Left lobe of liver (tissue), 2 donors: ENCODE results near the gene ADAMTS16. TPM values are rescaled to one million over a fixed set of nuclear protein-coding genes. Genes with fewer than 3 reads are reported as not detected.
"Not testable (repeated sequence)": the region's sequence is repeated elsewhere in the genome, so short reads cannot be mapped to it uniquely, and the experiment has no call there.

ENCODE experiments used
- ATAC-seq: fragments of 200-7000 bp; cut with Tn5 transposase; one replicate; pipeline ENCODE4 v1.9.1; 2020; ENCODE audit warnings: mild to moderate bottlenecking, moderate library complexity
- DNase-seq: peaks from one replicate; pipeline ENCODE4 v3.0.0-alpha.2; 2020; ENCODE audit warnings: low spot score
- total RNA-seq: library from RNA; stranded (reverse); gene quantifications from one replicate; pipeline ENCODE4 v1.2.1, GENCODE V29; 2021
- donor health status: DM: no; HTN: no; CAD: no; lungs with moderate emphysema.
- donor health status: DM: no; HTN: yes; CAD: no.

The ADAMTS16 gene, protein sequence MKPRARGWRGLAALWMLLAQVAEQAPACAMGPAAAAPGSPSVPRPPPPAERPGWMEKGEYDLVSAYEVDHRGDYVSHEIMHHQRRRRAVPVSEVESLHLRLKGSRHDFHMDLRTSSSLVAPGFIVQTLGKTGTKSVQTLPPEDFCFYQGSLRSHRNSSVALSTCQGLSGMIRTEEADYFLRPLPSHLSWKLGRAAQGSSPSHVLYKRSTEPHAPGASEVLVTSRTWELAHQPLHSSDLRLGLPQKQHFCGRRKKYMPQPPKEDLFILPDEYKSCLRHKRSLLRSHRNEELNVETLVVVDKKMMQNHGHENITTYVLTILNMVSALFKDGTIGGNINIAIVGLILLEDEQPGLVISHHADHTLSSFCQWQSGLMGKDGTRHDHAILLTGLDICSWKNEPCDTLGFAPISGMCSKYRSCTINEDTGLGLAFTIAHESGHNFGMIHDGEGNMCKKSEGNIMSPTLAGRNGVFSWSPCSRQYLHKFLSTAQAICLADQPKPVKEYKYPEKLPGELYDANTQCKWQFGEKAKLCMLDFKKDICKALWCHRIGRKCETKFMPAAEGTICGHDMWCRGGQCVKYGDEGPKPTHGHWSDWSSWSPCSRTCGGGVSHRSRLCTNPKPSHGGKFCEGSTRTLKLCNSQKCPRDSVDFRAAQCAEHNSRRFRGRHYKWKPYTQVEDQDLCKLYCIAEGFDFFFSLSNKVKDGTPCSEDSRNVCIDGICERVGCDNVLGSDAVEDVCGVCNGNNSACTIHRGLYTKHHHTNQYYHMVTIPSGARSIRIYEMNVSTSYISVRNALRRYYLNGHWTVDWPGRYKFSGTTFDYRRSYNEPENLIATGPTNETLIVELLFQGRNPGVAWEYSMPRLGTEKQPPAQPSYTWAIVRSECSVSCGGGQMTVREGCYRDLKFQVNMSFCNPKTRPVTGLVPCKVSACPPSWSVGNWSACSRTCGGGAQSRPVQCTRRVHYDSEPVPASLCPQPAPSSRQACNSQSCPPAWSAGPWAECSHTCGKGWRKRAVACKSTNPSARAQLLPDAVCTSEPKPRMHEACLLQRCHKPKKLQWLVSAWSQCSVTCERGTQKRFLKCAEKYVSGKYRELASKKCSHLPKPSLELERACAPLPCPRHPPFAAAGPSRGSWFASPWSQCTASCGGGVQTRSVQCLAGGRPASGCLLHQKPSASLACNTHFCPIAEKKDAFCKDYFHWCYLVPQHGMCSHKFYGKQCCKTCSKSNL
- total RNA-seq = not detected

DNA sequence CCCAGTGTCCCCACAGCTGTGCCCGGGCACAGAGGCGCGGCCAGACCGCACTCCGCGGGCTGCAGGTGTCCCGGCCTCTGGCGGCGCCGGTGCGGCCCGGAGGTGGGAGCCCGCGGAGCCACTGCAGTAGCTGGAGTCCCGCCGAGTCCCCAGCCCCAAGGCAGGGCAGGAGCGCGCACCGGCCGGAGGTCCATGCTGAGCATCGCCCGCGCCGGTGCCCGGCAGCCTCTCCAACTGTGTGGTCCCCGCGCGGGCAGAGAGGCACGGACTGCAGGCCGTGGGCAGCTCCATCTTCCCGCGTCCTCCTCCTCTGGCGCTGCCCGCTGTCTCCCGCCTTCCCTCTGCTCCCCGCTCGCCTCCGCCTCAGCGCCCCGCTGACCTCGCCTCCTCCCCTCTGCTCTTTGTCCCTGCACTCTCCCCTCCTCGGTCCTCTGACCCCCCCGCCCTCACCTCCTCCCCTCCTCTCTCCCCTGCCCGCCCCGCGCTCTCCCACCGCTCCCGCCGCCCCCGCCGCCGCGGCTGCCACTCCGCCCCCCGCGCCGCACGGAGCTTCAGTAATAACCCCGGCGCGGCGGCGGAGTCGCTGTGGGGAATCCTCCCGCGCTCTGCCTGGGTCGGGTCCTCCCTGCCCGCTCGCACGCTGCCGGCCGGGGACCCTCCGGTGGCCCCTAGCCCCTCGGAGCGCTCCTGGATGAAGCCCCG is at the start of gene ADAMTS16:
TSS of gene ADAMTS16 (plus strand) at position 554 of the 702 bp plus-strand sequence. CDS start at position 692, 138 bp downstream.
- DNase-seq (no peak), ATAC-seq (peak; percentile 12)

DNA sequence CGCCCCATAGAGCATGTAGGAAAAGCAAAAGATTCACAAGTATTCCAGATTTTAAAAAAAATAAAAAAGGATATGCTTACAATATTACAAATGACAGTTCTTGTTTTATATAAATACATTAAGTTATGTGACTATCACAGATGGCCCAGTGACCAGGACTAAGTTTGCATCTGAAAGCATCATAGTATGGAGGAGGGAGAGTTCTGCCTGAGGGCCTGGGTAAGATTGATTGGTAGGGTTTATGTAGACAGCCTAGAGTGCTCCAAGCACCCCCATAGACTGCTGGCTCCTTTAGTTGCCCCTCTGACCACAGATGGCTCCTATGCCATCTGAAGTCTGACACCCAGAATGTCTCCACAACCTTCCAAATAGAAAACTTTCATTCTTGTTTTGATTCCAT is 48.0 kb upstream of the ADAMTS16 start:
- no peak for ATAC-seq
- DNase-seq = no peak

DNA sequence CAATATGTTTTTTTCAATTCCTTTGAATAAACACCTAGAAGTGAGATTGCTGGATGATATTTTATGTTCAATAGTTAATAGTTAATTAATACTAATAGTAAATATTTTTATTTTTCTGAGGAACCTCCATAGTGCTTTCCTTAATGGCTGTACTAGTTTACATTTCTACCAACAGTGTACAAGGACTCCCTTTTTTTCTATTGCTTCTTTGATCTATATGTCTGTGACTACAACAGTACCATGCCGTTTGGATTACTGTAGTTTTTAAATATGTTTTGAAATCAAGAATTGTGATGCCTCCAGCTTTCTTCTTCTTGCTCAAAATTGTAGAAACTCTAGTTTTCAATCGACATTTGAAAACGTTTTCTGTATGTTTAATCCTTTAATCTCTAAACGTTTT is 39.5 kb upstream of the ADAMTS16 start:
- ATAC-seq = no peak

DNA sequence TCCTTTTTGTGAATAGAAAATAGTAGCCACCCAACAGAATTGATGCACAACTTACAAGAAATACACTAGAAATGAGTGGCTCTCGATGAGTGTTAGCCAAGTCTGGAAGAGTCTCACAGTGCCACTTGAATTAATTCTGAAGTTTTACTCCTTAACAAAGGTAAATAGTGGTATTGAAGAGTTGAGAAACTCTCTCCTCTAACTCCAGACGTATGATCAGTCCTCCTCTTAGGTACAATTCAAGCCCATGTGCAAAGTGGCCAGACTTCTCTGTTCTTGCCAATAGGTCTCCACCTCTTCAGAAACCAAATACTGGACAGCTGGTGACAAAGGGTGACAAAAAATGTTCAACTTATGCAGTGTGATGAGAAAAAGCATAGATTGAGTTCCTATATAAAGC is 38.5 kb upstream of the ADAMTS16 start:
- ATAC-seq (no peak), DNase-seq (no peak)

More for the DNA sequence above, 39.5 kb upstream of the ADAMTS16 start:
- DNase-seq = no peak

DNA sequence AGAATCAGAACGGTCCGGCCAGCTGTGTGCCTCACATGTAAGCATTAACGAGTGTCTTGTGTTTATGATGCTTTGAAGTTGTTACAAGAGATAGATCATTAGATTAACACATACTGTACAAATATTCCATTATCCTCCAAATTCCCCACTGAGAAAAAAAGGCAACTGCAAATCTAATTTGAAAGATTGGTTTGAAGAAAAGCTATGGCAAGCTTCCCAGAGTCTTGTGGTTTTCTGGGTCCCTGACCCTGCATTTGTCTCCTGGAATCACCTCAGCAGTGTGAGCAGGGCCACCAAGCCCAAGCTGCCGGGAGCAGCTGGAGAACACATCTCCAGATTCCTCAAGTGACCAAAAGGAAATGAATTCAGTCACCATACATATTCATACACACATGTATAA is 36.9 kb upstream of the ADAMTS16 start:
- ATAC-seq (no peak), DNase-seq (no peak)

DNA sequence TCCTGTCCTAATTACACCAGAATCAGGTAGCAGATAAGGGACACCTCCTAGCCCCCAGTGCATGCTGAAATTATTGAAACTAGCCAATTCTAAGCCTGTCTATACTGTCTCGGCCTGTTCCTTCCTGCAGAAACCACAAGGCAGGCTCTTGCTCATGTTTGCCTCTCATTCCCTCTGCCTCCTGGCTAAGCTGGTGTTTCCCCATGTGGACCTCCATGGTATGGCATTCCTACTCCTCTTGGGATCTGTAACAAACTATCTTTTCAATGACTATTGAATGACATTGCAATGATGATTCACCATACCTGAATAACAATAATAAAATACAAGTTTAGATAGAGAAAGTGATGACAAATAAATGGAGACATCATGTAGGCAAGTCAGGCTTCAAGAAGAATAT is 35.6 kb upstream of the ADAMTS16 start:
- DNase-seq (no peak), ATAC-seq (no peak)

DNA sequence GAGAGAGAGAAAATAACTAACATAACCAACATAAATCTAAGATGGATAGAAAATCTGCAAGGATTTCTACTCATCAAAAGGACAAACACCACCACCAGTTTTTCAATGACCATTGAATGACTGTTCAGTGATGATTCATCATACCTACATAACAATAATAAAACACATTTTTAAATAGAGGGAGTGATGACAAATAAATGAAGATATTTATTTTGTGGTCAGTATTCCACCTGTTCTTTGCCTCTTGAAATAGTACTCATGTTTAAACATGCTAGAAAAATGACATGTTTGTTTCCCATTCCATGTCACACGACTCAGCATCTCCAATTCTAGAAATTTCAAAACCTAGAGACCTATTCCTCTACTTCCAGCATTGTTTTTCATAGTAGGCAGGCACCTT is 34.6 kb upstream of the ADAMTS16 start:
- no peak for DNase-seq
- no peak for ATAC-seq

DNA sequence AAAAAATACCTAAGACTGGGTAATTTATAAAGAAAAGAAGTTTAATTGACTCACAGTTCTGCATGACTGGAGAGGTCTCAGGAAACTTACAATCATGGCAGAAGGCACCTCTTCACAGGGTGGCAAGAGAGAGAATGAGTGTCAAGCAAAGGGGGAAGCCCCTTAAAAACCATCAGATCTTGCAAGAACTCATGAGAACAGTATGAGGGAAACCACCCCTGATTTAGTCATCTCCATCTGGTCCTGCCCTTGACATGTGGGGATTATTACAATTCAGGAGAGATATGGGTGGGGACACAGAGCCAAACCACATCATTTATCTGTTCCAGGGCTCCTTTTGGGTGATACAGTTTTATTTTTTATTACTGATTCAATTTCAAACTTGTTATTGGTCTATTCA is 23.2 kb upstream of the ADAMTS16 start:
- no peak for DNase-seq
- ATAC-seq = no peak

DNA sequence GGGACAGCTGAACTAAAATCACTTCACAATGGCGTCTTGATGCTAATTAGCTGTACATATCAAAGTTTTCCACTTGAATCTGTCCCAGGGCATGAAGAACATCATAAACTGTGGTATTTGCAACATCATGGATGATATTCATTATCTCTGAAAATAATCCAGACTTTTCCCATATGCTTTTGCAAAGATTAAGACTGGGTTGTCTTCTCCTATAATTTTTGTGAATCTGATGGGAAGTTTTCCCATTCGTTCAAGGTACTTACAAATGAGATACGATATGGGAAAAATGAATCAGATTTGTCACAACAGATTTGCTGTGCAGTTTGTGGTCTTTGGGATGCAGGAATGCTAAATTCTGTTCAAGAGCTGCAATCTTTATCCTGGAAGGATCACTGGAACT is 17.4 kb upstream of the ADAMTS16 start:
- ATAC-seq (no peak), DNase-seq (no peak)

DNA sequence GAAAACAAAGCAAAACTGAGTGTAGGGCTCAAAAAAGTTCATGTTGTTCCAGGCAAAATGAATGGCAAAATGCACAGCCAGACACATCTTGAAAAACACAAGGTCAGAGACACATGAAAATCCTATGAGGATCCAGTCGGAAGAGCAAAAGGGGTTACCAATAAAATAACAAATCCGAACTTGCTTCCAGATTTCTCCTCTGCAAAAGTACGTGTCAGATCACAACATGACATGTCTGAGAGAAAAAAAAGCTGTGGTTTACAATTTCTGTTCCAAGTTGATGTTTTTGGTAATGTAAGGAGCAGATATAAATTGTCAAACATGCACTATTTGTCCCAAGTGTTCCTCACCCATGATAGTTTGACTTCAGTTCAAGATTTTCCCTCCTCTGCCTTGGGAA is 15.9 kb upstream of the ADAMTS16 start:
- ATAC-seq (no peak), DNase-seq (no peak)

DNA sequence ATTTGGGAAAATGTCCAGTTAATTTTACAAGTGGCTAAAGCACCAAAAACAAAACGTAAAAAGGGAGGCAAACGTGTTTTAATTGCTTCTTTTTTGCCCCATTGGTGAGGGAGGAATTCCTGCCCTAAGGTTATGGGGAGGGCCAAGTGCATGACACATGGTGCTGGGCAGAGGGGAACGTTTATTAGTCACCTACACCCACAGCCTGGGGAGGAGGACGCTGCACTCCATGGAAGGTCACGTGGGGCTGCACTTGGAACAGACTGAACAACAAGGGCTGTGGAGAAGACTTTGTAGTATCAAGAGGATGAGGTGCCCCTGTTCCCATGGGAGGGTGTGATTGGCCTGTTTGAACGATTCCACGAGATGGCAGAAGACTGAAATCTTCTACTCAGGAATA is 13.7 kb upstream of the ADAMTS16 start:
- ATAC-seq = no peak
- no peak for DNase-seq

DNA sequence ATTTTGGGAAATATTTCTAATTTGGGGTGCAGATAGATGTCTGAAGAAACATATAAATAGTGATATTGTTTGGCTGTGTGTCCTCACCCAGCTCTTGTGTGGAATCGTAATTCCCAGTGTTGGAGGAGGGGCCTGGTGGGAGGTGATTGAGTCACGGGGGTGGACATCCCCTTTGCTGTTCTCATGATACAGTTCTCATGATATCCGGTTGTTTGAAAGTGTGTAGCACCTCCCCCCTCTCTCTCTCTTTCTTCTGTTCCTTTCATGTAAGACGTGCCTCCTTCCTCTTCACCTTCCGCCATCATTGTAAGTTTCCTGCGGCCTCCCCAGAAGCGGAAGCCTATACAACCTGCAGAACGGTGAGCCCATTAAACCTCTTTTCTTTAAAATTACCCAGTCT is 11.4 kb upstream of the ADAMTS16 start:
- ATAC-seq (no peak), DNase-seq (no peak)

DNA sequence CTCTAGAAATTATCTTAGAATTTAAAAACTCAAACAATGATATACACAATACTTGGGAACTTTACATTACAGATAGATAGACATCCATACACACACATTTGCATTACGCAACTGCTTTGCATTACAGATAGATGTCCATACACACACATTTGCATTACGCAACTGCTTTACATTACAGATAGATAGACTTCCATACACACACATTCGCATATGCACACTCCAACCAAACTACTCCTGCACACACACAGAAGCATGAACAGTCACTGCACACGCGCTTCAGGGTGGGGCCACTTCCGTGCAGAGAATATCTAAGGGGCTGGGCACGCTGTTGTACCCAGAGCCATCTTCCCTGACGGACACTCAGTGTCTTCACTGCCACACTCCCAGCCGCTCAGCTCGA is 7.9 kb upstream of the ADAMTS16 start:
- no peak for ATAC-seq
- DNase-seq = no peak

DNA sequence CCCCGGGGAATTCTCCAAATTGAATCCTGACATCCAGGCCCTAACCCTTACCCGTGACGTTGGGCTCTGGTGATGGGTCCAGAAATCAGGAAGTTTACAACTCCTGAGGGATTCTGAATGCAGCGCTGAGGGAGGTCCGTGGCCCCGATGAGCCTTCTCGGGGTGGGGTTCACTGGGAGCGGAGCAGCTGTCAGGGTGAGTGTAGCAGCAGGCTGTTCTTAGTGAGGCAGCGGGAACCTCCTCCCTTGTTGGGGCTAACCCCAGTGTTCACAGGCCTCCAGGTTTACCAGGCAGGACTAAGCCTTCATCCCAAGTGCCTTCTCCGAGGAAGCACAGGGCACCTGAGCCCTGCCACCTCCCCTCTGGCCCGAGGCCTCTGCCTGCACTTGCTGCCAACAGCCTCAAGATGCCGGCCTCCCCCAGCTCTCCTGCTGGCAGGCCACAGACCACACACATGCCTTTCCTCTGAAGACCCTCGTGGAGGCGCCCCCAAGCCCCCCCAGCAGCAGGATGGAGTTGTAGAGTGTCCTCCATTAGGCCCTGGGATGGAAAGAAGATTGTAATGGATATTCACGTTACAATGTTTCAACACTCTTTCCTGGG is 7.3 kb upstream of the ADAMTS16 start:
- no peak for DNase-seq
- no peak for ATAC-seq

DNA sequence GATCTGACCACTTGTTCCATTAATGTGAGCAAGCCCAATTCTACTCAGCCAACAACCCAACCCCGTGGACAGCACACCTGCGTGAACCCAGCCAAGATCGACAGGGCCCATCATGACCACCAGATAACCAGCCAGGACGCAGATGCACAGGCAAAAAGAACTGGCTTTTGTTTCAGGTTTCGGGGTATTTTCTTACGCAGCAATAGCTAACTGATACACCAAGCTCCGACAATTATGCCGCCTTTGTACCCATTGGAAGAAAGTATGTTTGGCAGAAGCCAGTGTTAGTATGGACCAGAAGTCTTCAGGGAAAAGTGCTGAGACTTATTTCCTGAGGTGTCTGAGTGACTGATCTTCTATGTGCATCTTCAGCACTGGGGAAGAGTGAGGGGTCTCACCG is 6.0 kb upstream of the ADAMTS16 start:
- no peak for DNase-seq
- no peak for ATAC-seq

DNA sequence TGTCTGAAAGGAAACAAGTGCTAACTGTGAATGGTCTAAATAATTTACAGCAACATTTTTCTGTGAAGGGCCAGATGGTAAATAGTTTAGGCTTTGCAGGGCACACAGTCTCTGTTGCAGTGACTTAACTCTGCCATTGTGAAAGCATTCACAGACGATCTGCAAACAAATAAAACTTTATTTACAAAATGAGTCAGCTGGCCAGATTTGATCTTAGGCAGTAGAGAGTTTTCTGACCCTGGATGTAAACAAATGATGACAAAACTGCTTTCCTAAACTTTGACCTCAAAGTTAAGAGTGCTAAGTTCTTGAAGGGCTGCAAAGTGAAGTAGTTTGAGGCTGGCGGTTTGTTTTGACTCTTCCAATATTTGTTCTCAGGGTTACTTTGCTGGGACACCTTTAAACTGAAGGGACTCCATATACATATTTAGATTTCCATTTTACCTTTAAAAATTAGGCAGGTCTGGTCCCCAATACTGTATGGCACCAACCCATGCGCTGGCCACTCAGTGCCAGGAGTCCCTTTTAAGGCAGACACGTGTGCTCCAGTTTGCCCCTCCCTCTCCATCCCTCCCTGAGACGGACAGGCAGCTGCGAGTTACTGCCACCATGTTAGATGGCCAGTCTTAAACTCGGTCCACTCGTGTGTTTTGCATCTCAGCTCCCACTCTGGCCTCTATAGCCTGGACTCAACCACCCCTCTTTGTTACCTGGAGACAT is 4.0 kb upstream of the ADAMTS16 start:
- peak; percentile 88 for ATAC-seq
- DNase-seq = no peak

DNA sequence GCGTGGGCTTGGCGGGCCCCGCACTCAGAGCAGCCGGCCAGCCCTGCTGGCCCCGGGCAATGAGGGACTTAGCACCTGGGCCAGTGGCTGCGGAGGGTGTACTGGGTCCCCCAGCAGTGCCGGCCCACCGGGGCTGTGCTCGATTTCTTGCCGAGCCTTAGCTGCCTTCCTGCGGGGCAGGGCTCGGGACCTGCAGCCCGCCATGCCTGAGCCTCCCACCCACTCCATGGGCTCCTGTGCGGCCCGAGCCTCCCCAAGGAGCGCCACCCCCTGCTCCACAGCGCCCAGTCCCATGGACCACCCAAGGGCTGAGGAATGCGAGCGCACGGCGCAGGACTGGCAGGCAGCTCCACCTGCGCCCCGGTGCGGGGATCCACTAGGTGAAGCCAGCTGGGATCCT is 2.3 kb upstream of the ADAMTS16 start:
- DNase-seq, ATAC-seq: not testable (repeated sequence)

DNA sequence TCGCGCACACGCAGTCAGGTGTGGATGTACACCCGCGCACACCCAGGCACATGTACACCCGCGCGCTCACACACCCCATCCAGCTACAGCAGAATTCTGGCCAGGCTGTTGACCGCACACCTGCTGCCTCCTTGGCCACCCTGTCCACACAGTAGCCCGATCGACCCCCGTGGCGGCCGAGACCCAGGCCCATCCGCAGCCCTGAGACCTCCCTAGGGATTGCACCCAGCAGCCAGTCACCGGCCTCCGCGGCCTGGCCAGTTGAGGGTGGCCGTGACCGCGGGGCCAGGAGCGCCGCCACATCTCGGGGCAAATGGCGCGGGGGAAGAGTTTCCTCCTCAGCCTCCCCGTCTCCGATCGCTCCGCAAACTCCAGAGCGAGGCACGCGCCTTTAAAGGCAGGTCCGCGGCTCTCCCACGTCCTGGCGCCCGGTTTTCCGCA is 774 bp upstream of the ADAMTS16 start:
- DNase-seq (no peak), ATAC-seq (no peak)

DNA sequence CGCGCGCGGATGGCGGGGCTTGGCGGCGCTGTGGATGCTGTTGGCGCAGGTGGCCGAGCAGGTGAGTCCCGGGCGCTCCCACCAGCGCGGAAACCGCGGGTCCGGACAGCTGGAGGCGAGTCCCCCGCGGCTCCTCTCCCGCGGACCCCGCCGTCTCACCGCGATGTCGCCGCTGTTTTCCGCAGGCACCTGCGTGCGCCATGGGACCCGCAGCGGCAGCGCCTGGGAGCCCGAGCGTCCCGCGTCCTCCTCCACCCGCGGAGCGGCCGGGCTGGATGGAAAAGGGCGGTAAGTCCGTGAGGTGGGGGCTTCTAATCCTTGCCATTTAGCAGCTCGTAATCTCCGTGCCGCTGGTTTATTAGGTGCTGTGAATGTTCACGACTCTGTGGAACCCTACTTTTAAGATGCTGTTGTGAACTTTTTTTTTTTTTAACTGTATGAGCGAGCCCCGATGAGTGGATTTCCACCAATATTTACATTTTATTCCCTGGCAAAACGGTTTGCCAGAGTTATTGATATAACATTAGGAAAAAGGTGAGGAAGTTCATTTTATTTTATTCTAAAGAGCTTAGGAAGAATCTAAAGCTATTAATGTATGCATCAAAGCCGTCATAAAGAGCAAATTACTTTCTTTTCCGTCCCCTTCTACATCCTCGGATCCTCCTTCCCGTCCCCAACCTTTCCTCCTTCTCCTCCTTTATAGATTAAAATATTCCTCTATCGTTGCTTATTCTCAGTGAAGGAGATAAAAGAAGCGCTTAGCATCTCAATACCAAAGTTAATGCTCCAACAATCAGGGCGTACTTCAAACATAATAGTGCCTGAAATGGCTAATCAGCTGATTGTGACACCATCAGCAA is 579 bp downstream of the ADAMTS16 start:
- no peak for DNase-seq
- no peak for ATAC-seq
